WTC11 (cell line): ENCODE results near the gene SEMA6D.

Source experiments
- CBFB ChIP-seq: sonication (generic); formaldehyde crosslinking; IDR thresholded peaks from 2 replicates; pipeline ENCODE4 v1.8.1; 2022; ENCODE audit warnings: mild to moderate bottlenecking, low read depth, missing genetic modification reagents
- ELF4 ChIP-seq: sonication (generic); formaldehyde crosslinking; IDR thresholded peaks from 2 replicates; pipeline ENCODE4 v1.8.1; 2022; ENCODE audit warnings: low read depth, mild to moderate bottlenecking, moderate library complexity, missing genetic modification reagents
- GABPB1 ChIP-seq: sonication (generic); formaldehyde crosslinking; IDR thresholded peaks from 2 replicates; pipeline ENCODE4 v1.8.1; 2023; ENCODE audit warnings: mild to moderate bottlenecking, missing genetic modification reagents
- NR1H2 ChIP-seq: sonication (generic); formaldehyde crosslinking; IDR thresholded peaks from 2 replicates; pipeline ENCODE4 v1.9.0; 2021; ENCODE audit warnings: mild to moderate bottlenecking, moderate library complexity, missing genetic modification reagents
- ZNF232 ChIP-seq: sonication (generic); formaldehyde crosslinking; IDR thresholded peaks from 2 replicates; pipeline ENCODE4 v1.8.0; 2022; ENCODE audit warnings: mild to moderate bottlenecking, missing genetic modification reagents
- TF ChIP-seq, protein P1 (sequence below): sonication (generic); formaldehyde crosslinking; IDR thresholded peaks from 2 replicates; pipeline ENCODE4 v1.8.1; 2023; ENCODE audit warnings: mild to moderate bottlenecking, missing genetic modification reagents, moderate library complexity

- no peak for TF ChIP-seq CBFB (CRISPR knock-in tag)
- no peak for TF ChIP-seq ZNF232 (CRISPR knock-in tag)
- TF ChIP-seq NR1H2 (CRISPR knock-in tag), result no peak
- no peak for TF ChIP-seq ELF4 (CRISPR knock-in tag)
- no peak for TF ChIP-seq GABPB1 (CRISPR knock-in tag)
- TF ChIP-seq, protein P1, sequence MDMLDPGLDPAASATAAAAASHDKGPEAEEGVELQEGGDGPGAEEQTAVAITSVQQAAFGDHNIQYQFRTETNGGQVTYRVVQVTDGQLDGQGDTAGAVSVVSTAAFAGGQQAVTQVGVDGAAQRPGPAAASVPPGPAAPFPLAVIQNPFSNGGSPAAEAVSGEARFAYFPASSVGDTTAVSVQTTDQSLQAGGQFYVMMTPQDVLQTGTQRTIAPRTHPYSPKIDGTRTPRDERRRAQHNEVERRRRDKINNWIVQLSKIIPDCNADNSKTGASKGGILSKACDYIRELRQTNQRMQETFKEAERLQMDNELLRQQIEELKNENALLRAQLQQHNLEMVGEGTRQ, result no peak
These were observed 25.4 kb downstream of the SEMA6D start for GRCh38 chr15:47742742-47743141.
